Neutrophil (primary cell): ENCODE measurements around the gene LINGO1.

Experiments used
- H3K27ac ChIP-seq: fragments of 200-600 bp; sonication (generic); 2 replicates; pipeline ENCODE4 v1.5.1; 2016; ENCODE audit warnings: mild to moderate bottlenecking, moderate library complexity
- H3K27me3 ChIP-seq: fragments of 200-600 bp; sonication (generic); 2 replicates; pipeline ENCODE4 v1.6.0; 2016; ENCODE audit warnings: mild to moderate bottlenecking
- H3K36me3 ChIP-seq: fragments of 200-600 bp; sonication (generic); 2 replicates; pipeline ENCODE4 v1.5.1; 2017
- H3K4me1 ChIP-seq, 2 experiments: fragments of 200-600 bp in 1 of 2; sonication (generic) in 1 of 2; 1 replicate in 1 of 2; 2 replicates in 1 of 2; pipeline versions ENCODE4 v1.5.1 to v1.6.1; 2013 to 2016; ENCODE audit warnings: low read depth in 1 of 2, low read length in 1 of 2, mild to moderate bottlenecking in 1 of 2, moderate library complexity in 1 of 2; ENCODE audit not compliant: control insufficient read depth in 1 of 2, insufficient read depth in 1 of 2
- H3K4me3 ChIP-seq, 2 experiments: fragments of 200-600 bp in 1 of 2; sonication (generic) in 1 of 2; 1 replicate in 1 of 2; 2 replicates in 1 of 2; pipeline ENCODE4 v1.5.1; 2013 to 2016; ENCODE audit warnings: low read depth in 1 of 2, low read length in 1 of 2, mild to moderate bottlenecking in 1 of 2, moderate library complexity in 1 of 2
- H3K9me3 ChIP-seq: fragments of 200-600 bp; sonication (generic); 2 replicates; pipeline ENCODE4 v1.5.1; 2016
- TF ChIP-seq, protein P1 (sequence below): fragments of 200-600 bp; sonication (generic); IDR thresholded peaks from 2 replicates; pipeline ENCODE4 v1.5.1; 2016; ENCODE audit warnings: antibody characterized with exemption

The LINGO1 gene

DNA sequence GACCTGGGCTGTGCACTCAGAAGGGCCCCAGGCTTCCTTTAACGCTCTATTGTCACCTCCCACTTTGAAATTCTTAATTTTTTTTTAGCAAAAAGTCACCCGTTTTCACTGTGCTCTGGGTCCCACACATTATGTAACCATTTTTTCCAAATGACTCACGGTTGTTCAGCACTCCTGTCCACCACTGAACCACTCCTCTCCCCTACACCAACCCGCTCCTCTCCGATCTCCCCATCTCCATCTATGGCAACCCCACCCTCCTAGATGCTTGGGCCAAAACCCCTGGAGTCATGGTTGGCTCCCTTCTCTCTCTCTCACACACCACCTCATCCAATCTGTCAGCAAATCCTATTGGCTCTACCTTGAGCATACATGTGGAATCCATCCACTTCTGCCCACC lies 41.2 kb upstream of the LINGO1 start:
- peaks cover 61% of the 10 kb centered on the region for H3K27me3 ChIP-seq

DNA sequence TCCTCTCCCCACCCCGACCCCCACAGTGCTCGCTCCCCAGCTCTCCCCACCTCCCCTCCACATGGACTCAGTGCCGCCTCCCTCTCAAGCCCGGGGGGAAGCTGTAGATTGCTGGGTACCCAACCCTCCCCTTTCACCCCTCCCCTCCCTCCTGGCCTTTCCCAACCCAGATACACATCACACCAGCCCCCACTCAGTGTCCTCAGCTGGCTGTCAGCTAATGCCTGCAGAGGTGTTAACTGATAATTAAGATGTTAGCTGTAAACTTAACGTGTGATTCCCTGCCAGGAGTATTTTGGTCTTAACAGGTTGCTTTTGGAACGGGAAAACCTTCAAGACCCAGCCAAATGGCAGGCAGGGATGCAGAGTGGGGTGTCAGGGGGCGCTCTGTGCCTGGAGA lies 39.4 kb upstream of the LINGO1 start:
- Histone ChIP-seq H3K9me3 (no peaks in the 10 kb centered on the region), H3K27me3 (peaks cover 65% of the 10 kb centered on the region), H3K4me1 (no peaks in the 10 kb centered on the region), H3K36me3 (no peaks in the 10 kb centered on the region), H3K4me3 (no peak overlapping the region), H3K27ac (no peak overlapping the region)
- TF ChIP-seq, protein P1, sequence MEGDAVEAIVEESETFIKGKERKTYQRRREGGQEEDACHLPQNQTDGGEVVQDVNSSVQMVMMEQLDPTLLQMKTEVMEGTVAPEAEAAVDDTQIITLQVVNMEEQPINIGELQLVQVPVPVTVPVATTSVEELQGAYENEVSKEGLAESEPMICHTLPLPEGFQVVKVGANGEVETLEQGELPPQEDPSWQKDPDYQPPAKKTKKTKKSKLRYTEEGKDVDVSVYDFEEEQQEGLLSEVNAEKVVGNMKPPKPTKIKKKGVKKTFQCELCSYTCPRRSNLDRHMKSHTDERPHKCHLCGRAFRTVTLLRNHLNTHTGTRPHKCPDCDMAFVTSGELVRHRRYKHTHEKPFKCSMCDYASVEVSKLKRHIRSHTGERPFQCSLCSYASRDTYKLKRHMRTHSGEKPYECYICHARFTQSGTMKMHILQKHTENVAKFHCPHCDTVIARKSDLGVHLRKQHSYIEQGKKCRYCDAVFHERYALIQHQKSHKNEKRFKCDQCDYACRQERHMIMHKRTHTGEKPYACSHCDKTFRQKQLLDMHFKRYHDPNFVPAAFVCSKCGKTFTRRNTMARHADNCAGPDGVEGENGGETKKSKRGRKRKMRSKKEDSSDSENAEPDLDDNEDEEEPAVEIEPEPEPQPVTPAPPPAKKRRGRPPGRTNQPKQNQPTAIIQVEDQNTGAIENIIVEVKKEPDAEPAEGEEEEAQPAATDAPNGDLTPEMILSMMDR = no peak

More for the DNA sequence above, 41.2 kb upstream of the LINGO1 start:
- Histone ChIP-seq H3K36me3 (no peaks in the 10 kb centered on the region), H3K9me3 (no peaks in the 10 kb centered on the region), H3K27ac (no peak overlapping the region), H3K4me3 (no peak overlapping the region), H3K4me1 (no peaks in the 10 kb centered on the region)
- TF ChIP-seq, protein P1 = no peak

DNA sequence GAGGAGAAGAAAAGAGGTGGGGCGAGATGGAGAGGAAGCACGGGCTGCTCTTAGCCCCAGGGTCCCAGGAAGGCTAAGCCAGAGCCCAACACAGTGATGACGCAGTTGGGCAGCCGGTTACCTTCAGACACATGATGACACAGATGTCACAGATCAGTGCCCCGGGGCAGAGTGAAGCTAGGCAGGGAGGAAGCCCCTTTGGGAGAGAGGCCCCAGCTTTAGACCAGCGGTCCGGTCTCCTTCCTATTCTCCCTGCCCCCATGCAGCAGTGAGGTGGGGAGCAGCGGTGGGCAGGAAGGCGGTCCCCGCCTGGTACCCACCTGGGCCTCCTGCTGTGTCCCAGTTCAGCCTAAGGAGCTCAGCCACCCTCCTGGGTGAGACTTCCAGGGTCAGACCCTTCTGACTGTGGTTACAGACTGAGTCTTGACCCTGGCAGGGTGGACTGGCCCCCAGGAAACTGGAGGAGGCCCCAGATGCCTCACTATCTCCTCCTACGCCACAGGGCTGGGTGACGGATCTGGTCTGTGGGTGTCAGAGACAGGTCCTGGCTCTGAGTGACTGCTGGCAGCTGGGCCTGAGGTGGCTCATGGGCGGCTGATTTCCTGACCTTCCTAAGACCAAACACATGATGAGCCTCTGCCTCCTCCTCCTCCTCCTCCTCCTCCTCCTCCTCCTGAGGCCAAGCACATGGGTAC lies 38.8 kb upstream of the LINGO1 start:
- H3K9me3 ChIP-seq = no peaks in the 10 kb centered on the region
- H3K36me3 ChIP-seq = no peaks in the 10 kb centered on the region
- peaks cover 72% of the 10 kb centered on the region for H3K27me3 ChIP-seq
- H3K4me1 ChIP-seq = no peaks in the 10 kb centered on the region
- H3K27ac ChIP-seq = no peak overlapping the region
- TF ChIP-seq, protein P1 = no peak
- no peak overlapping the region for H3K4me3 ChIP-seq

DNA sequence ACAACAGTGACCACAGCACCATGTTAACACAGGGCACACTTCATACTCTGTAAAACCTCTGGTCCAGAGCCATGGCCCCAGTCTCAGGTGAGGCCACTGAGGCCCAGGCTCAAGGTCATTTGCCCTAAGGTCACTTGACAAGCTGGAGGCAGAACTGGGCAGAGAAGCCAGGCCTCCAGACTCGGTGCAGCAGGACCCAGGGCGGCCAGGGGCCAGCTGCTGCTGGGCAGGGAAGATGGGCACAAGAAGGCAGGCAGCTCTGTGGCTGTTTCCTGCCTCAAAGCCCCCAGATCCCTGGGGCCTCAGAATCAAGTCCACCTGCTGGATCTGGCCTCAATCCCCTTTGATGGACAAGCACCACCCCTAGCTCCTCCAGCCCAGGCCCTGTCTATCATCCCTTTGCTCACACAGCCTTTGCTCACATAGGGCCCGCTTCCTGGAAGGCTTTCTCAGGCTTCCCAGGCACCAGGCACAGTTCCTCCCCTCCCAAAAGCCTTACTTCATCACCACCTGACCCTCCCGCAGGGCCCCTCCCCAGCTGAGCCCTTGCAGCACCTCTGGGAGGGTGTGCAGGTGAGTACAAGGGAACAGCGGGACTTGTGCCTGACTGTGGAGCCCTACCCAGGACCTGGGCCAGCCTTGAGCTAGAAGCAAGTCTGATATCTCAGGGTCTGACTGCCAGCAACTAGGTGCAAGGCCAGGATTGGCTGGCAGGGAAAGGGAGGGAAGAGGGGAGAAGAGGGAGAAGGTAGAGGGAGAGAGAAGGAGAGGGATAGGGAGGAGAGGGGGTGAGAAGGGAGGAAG lies 38.0 kb upstream of the LINGO1 start:
- no peak overlapping the region for H3K4me3 ChIP-seq
- H3K27me3 ChIP-seq = peaks cover 67% of the 10 kb centered on the region
- H3K36me3 ChIP-seq = no peaks in the 10 kb centered on the region
- TF ChIP-seq, protein P1 = no peak
- H3K27ac ChIP-seq = no peak overlapping the region
- H3K9me3 ChIP-seq = no peaks in the 10 kb centered on the region
- H3K4me1 ChIP-seq = no peaks in the 10 kb centered on the region

DNA sequence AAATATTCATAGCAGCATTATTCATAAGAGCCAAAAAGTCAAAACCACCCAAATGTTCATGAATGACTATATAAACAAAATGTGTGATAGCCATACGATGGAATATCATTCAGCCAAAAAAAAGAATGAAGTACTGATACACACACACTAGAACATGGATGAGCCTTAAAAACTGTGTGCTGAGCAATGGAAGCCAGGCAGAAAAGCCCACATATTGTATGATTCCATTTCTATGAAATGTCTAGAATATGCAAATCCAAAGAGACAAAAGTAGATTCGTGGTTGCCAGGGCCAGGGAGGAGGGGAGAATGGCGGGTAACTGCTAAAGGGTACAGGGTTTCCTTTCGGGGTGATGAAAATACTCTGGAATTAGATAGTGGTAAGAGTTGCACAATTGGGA lies 37.2 kb upstream of the LINGO1 start:
- H3K27me3 ChIP-seq = peaks cover 58% of the 10 kb centered on the region
- H3K9me3 ChIP-seq = no peaks in the 10 kb centered on the region
- H3K4me1 ChIP-seq = no peaks in the 10 kb centered on the region
- H3K4me3 ChIP-seq = no peak overlapping the region
- no peaks in the 10 kb centered on the region for H3K36me3 ChIP-seq
- no peak overlapping the region for H3K27ac ChIP-seq
- TF ChIP-seq, protein P1 = no peak
